Skeletal muscle satellite cell (primary cell): ENCODE measurements around the gene AFF2.

Experiments
- H3K27me3 ChIP-seq: 2 replicates; pipeline ENCODE4 v1.7.0; 2013; ENCODE audit warnings: low read length; ENCODE audit not compliant: control insufficient read depth, insufficient read depth
- H3K36me3 ChIP-seq: 2 replicates; pipeline ENCODE4 v1.7.0; 2013; ENCODE audit warnings: mild to moderate bottlenecking, control low read depth, low read length; ENCODE audit not compliant: insufficient read depth
- H3K4me1 ChIP-seq: 2 replicates; pipeline ENCODE4 v1.7.0; 2013; ENCODE audit warnings: low read length; ENCODE audit not compliant: control insufficient read depth, insufficient read depth
- H3K4me2 ChIP-seq: 2 replicates; pipeline ENCODE4 v1.7.0; 2013; ENCODE audit warnings: mild to moderate bottlenecking, low read length
- H3K4me3 ChIP-seq: 2 replicates; pipeline ENCODE4 v1.7.0; 2013; ENCODE audit warnings: low read length
- H3K9ac ChIP-seq: 2 replicates; pipeline ENCODE4 v1.7.0; 2013; ENCODE audit warnings: mild to moderate bottlenecking, low read depth, low read length, moderate library complexity
- H3K9me3 ChIP-seq: replicated peaks from 2 replicates; pipeline ENCODE4 v1.7.0; 2013; ENCODE audit warnings: mild to moderate bottlenecking, control low read depth, low read length

Gene AFF2

DNA sequence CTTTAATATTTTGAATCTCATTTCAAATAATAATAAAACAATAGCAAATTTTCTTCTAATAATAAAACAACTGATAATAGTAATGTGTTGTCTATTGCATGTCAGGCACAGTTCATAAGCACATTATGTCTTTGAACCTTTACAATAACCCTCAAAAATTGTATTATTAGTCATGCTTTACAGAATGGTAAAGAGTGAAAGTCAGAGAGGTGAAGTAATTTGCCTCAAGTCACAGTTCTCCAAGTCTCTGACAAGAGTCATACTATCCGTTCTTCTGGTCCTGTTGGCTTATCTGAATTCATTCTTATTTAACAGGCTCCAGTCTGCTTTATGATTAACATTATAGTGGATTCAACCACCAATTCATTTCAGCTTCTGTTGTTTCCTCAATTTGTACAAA lies 313.0 kb downstream of the AFF2 start:
- no peak overlapping the region for H3K4me3 ChIP-seq
- H3K27me3 ChIP-seq = no peaks in the 10 kb centered on the region
- H3K4me2 ChIP-seq = no peak overlapping the region
- no peaks in the 10 kb centered on the region for H3K36me3 ChIP-seq
- peaks cover 4% of the 10 kb centered on the region for H3K9me3 ChIP-seq
- H3K9ac ChIP-seq = no peak overlapping the region
- no peaks in the 10 kb centered on the region for H3K4me1 ChIP-seq

DNA sequence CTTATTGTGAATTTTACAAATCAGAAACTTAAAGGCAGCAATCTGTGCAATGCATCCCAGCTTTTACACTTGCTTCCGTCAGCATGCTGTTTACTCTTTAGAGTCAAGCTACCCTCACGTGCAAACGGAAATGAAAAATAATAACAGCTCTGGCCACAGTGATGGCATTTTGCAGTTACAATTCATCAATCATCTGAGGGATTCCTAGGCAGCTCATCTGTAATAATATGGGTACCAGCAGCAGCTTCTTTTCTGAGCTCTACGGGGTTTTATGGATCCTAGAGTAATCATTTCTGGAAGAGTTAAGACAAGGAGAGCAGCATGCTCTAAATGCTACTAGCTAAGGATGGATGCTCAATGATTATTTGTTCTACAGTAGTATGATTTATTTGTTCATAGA lies 313.6 kb downstream of the AFF2 start:
- Histone ChIP-seq H3K4me3 (no peak overlapping the region), H3K27me3 (no peaks in the 10 kb centered on the region), H3K9ac (no peak overlapping the region), H3K4me2 (no peak overlapping the region), H3K4me1 (no peaks in the 10 kb centered on the region), H3K36me3 (no peaks in the 10 kb centered on the region), H3K9me3 (peaks cover 4% of the 10 kb centered on the region)

DNA sequence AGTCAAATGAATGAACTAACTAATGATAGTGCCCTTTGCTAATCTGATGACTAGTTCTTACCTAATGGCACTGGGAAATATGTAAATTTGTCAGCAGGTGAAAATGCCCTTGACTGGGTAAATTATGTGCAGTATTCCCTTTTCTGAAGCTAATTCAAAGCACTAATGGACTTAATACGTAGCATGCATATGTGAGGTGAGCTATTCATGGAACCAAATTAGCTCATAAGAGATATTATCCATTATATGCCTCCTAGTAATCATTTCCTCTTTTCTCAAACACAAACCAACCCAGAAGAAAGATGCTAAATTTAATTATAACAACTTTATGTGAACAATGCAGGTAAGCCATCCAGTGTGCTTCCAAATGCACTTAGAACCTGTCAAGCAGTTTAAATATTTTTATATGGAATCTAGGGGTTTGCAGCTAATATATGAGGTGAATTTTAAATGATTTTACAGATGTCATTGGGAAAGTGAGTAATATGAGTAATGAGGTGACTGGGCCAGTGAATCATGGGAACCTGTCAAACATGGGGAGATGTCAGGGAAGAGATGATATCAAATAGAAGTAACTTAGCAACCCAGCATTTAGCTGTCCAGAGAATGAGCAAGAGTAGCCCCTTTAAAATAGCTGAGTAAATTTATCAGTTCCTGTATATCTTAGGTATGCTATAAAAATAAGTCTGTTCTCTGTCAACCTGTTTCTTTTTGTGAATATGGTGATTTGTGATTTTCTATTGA lies 315.0 kb downstream of the AFF2 start:
- H3K36me3 ChIP-seq = no peaks in the 10 kb centered on the region
- H3K4me2 ChIP-seq = no peak overlapping the region
- H3K27me3 ChIP-seq = no peaks in the 10 kb centered on the region
- H3K9me3 ChIP-seq = no peaks in the 10 kb centered on the region
- no peak overlapping the region for H3K9ac ChIP-seq
- H3K4me1 ChIP-seq = no peaks in the 10 kb centered on the region
- no peak overlapping the region for H3K4me3 ChIP-seq

DNA sequence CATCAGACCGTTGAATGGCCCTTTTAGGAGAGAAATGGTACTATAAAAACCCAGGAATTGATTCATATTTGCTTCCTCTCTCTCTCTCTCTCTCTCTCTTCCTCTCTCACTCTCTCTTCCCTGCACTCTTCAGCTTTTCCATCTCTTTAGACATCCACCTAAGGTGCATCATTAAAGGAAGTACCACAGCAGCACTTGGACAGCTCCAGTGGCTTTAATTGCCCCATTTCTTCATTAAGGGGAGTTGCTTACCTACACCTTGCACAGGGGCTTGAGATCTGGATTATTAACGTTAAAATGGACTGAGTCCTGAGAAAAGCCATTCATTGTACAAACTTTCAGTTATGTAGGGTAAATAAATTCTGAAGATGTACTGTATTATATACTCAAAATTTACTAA lies 323.6 kb downstream of the AFF2 start:
- Histone ChIP-seq H3K36me3 (no peaks in the 10 kb centered on the region), H3K27me3 (no peaks in the 10 kb centered on the region), H3K9ac (no peak overlapping the region), H3K4me3 (no peak overlapping the region), H3K4me2 (no peak overlapping the region), H3K4me1 (no peaks in the 10 kb centered on the region), H3K9me3 (no peaks in the 10 kb centered on the region)

DNA sequence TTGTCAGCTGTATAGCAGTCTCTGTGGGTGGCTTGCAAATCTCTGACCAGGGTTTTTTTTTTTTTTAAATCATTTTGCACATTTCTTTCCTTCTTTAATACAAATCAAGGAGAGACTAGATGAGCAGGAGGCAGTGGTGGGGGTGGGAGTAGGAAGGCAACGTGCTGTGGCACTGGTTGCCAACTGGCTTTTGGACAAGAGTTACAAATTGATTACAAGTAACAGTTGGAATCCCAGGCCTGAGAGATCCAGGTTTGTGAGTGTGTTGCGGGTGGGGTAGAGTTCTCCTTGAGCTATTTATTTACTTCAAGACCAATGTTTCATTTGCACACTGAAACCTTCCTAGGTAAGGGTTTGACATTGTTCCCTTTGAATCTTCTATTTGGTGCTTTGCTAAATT lies 325.3 kb downstream of the AFF2 start:
- Histone ChIP-seq H3K27me3 (no peaks in the 10 kb centered on the region), H3K9me3 (no peaks in the 10 kb centered on the region), H3K4me2 (no peak overlapping the region), H3K4me1 (no peaks in the 10 kb centered on the region), H3K4me3 (no peak overlapping the region), H3K9ac (no peak overlapping the region), H3K36me3 (no peaks in the 10 kb centered on the region)

DNA sequence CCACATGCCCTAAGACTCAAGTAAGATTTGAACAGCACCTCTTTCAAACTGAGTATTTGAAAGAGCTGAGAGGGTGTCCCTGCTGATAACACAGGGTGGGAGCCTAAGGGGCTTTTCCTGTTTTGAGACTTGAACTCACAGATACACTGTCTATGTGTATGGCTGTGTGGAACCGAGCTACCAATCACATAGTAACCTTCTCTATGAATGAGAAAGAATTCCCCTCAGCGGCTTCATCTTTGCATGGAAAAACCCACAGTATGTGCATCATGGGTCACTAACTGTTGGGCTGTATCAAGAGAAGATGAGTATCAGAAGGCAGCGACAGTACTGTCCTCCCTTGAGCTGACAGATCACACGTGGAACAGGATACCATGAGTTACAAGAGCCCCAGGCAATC lies 336.3 kb downstream of the AFF2 start:
- H3K9ac ChIP-seq = no peak overlapping the region
- no peak overlapping the region for H3K4me2 ChIP-seq
- no peak overlapping the region for H3K4me3 ChIP-seq
- H3K9me3 ChIP-seq = no peaks in the 10 kb centered on the region
- no peaks in the 10 kb centered on the region for H3K4me1 ChIP-seq
- H3K36me3 ChIP-seq = no peaks in the 10 kb centered on the region
- no peaks in the 10 kb centered on the region for H3K27me3 ChIP-seq

DNA sequence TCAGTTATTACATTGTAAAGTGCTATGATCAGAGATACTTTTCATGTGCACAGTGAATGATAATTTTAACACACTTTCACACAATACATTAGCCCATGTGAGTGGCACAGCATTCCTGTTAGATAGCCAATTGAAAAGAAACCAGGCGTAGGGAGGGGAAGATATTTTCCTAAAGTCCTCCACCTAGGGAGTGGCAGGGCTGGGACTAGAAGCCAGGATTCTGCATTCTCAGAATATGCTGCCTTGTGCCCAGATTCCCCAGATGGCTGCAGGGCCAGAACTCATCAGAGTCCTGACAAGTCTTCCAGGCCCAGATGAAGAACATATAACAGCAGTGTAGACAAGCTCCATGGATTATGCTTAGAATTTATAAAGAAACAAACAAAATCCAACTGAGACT lies 350.2 kb downstream of the AFF2 start:
- Histone ChIP-seq H3K27me3 (no peaks in the 10 kb centered on the region), H3K4me1 (no peaks in the 10 kb centered on the region), H3K4me3 (no peak overlapping the region), H3K4me2 (no peak overlapping the region), H3K36me3 (no peaks in the 10 kb centered on the region), H3K9me3 (no peaks in the 10 kb centered on the region), H3K9ac (no peak overlapping the region)

DNA sequence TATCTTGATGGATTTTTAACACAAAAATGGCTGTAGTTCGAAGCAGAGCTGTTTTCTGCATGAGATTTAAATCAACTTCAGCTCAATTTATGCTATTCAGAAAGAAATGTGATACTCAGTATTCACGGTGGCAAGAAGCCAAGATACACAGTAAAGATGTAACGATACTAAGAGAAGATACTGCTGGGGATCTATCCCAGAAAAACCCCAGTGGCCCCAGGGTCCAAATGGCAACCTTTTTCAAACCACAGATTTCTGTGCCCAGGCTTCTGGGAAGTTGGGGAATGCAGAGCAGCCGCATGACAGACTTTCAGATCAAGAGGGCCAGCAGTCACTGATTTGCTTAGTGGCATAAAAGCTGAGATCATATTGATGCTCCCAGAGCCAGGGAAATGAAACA lies 353.9 kb downstream of the AFF2 start:
- H3K4me2 ChIP-seq = no peak overlapping the region
- H3K27me3 ChIP-seq = no peaks in the 10 kb centered on the region
- H3K9me3 ChIP-seq = no peaks in the 10 kb centered on the region
- no peak overlapping the region for H3K9ac ChIP-seq
- H3K36me3 ChIP-seq = no peaks in the 10 kb centered on the region
- no peaks in the 10 kb centered on the region for H3K4me1 ChIP-seq
- H3K4me3 ChIP-seq = no peak overlapping the region

DNA sequence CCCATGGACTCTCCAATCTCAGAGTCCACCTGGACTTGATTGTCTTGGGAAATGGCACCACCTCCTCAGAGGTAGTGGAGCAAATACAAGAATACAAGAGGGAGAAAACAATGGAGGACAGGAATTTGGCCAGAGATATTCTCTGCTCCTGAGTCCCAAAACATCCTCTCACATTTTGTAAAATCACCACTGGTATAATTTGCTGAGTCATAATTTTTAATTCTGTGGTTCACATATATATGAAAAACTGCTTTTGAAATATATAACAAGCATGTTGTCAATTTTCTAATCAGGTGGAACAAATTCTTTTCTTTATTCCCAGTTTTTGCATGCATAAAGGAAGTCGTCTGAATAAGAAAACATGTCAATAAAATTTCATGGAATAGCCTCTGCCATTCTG lies 356.1 kb downstream of the AFF2 start:
- Histone ChIP-seq H3K4me3 (no peak overlapping the region), H3K9me3 (no peaks in the 10 kb centered on the region), H3K4me2 (no peak overlapping the region), H3K9ac (no peak overlapping the region), H3K36me3 (no peaks in the 10 kb centered on the region), H3K4me1 (no peaks in the 10 kb centered on the region), H3K27me3 (no peaks in the 10 kb centered on the region)

DNA sequence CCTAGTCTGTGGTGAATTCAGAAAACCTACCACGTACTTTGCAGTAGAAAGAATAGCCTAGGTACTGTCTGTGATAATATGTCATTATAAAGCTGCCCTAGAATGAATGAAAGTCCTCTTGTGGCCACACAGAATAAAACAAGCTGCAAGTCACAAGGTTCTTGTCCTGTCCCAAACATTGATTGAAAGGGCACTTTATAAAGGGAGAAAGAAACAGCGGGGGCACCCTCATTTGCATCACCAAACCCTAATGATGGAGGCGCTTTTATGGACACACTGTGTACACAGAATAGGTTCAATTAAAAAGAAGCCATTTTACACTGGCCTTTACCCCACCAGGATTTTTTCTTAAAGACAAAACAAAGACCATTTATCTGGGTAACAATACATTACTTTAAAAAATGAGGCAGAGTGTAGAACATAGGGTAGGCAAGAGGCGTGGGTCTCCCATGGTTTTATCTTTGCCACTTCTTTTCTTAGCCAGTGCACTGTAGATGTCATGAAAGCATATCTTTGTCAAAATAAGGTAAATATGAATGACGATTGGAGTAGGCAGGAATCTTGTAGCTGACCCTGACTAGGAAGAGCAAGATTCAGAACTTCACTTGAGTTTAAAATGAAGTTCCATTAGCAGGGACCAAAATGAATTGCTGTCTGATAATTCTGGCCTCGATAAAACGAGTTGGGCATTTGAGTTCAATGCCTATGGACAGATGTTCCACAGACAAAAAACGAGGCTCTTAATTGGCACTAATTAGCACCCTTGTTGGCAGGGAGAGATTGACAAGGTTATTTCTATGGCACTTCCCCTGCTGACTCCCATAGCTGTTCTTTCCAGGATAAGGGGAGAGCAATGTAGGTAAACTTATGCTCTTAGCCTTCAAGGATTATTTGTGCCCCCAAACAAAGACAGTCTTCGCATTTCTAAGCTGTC lies 365.1 kb downstream of the AFF2 start:
- Histone ChIP-seq H3K36me3 (no peaks in the 10 kb centered on the region), H3K4me1 (peaks cover 1% of the 10 kb centered on the region), H3K9ac (no peak overlapping the region), H3K4me2 (no peak overlapping the region), H3K27me3 (no peaks in the 10 kb centered on the region), H3K4me3 (no peak overlapping the region), H3K9me3 (no peaks in the 10 kb centered on the region)

DNA sequence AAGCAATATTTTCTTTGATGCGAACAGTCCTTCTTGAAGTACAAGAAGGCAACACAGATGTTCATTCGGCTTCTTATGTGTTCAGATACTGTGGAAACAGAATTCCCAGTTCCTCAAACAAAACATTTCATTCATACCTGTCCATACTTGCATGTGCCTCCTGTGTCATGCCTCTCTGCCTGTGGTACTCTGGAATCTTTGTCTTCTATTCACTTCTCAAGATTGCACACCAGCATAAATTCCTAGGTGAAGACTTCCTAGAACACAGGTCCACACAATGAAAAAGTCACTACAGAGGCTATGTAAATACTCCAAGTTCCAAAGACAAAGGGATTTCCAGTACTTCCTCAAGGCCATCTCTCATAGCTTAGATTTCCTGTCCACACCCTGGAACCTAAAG lies 367.2 kb downstream of the AFF2 start:
- Histone ChIP-seq H3K4me2 (no peak overlapping the region), H3K36me3 (no peaks in the 10 kb centered on the region), H3K9me3 (no peaks in the 10 kb centered on the region), H3K27me3 (no peaks in the 10 kb centered on the region), H3K4me3 (no peak overlapping the region), H3K4me1 (peaks cover 19% of the 10 kb centered on the region), H3K9ac (no peak overlapping the region)
